Measurements from ENCODE around the gene THSD1.
A peak's percentile ranks its signal among the peaks of the same experiment; 100 is the strongest.
"Not testable (repeated sequence)": the region's sequence is repeated elsewhere in the genome, so short reads cannot be mapped to it uniquely, and the experiment has no call there.

Gene THSD1

GRCh38 chr13:52374389-52374788 lies 31.6 kb downstream of the THSD1 start:
- H3K27ac Mint-ChIP-seq = no peak overlapping the region
- H3K27me3 Mint-ChIP-seq (ENCODE audit: low read depth) = no peaks in the 10 kb centered on the region
- no peaks in the 10 kb centered on the region for H3K36me3 Mint-ChIP-seq (ENCODE audit: low read depth)
- peaks cover 10% of the 10 kb centered on the region for H3K4me1 Mint-ChIP-seq
- H3K9me3 Mint-ChIP-seq = no peaks in the 10 kb centered on the region
- TF ChIP-seq CTCF (IDR thresholded peaks at IDR 0.05; ENCODE audit: unreplicated experiment in 3 of 3) = no peak
- H3K4me3 Mint-ChIP-seq = no peak overlapping the region

- not testable (repeated sequence) for H3K4me3 Mint-ChIP-seq; H3K27me3 Mint-ChIP-seq (ENCODE audit: low read depth)
These were observed 32.7 kb downstream of the THSD1 start for GRCh38 chr13:52373277-52373676.

GRCh38 chr13:52371736-52372247 lies 34.2 kb downstream of the THSD1 start:
- H3K4me1 Mint-ChIP-seq = peaks cover 10% of the 10 kb centered on the region
- TF ChIP-seq CTCF (IDR thresholded peaks at IDR 0.05; ENCODE audit: unreplicated experiment in 3 of 3) = no peak
- no peaks in the 10 kb centered on the region for H3K9me3 Mint-ChIP-seq
- no peak overlapping the region for H3K27ac Mint-ChIP-seq
- no peaks in the 10 kb centered on the region for H3K27me3 Mint-ChIP-seq (ENCODE audit: low read depth)
- no peak overlapping the region for H3K4me3 Mint-ChIP-seq
- no peaks in the 10 kb centered on the region for H3K36me3 Mint-ChIP-seq (ENCODE audit: low read depth)

More at GRCh38 chr13:52373277-52373676, 32.7 kb downstream of the THSD1 start:
- H3K36me3 Mint-ChIP-seq (ENCODE audit: low read depth); H3K27ac Mint-ChIP-seq; H3K9me3 Mint-ChIP-seq; H3K4me1 Mint-ChIP-seq: not testable (repeated sequence)

- Mint-ChIP-seq H3K36me3 (ENCODE audit: low read depth) (no peaks in the 10 kb centered on the region), H3K27me3 (ENCODE audit: low read depth) (peaks cover 3% of the 10 kb centered on the region), H3K9me3 (no peaks in the 10 kb centered on the region), H3K4me1 (peaks cover 12% of the 10 kb centered on the region), H3K27ac (peak overlapping the region in 1 of 3 experiments; percentile 2), H3K4me3 (no peak overlapping the region)
- no peak for TF ChIP-seq CTCF (IDR thresholded peaks at IDR 0.05; ENCODE audit: unreplicated experiment in 3 of 3)
These were observed 39.7 kb downstream of the THSD1 start for GRCh38 chr13:52366291-52366690.

- H3K27me3 Mint-ChIP-seq (ENCODE audit: low read depth) = not testable (repeated sequence)
- Mint-ChIP-seq H3K27ac (peak overlapping the region in 1 of 3 experiments; percentile 55), H3K4me1 (peaks cover 29% of the 10 kb centered on the region)
These were observed 43.6 kb downstream of the THSD1 start for GRCh38 chr13:52362169-52362887.

GRCh38 chr13:52361225-52361624 lies 44.7 kb downstream of the THSD1 start:
- Mint-ChIP-seq H3K4me1 (peaks cover 24% of the 10 kb centered on the region), H3K36me3 (ENCODE audit: low read depth) (no peaks in the 10 kb centered on the region), H3K4me3 (no peak overlapping the region), H3K27ac (no peak overlapping the region), H3K27me3 (ENCODE audit: low read depth) (peaks cover 3% of the 10 kb centered on the region), H3K9me3 (no peaks in the 10 kb centered on the region)
- TF ChIP-seq CTCF (IDR thresholded peaks at IDR 0.05; ENCODE audit: unreplicated experiment in 3 of 3) = no peak

More at GRCh38 chr13:52362169-52362887, 43.6 kb downstream of the THSD1 start:
- not testable (repeated sequence) for H3K9me3 Mint-ChIP-seq; H3K36me3 Mint-ChIP-seq (ENCODE audit: low read depth); H3K4me3 Mint-ChIP-seq

GRCh38 chr13:52359534-52359933 lies 46.4 kb downstream of the THSD1 start:
- peaks cover 2% of the 10 kb centered on the region for H3K27me3 Mint-ChIP-seq (ENCODE audit: low read depth)
- TF ChIP-seq CTCF (IDR thresholded peaks at IDR 0.05; ENCODE audit: unreplicated experiment in 3 of 3) = no peak

More at GRCh38 chr13:52359534-52359933, 46.4 kb downstream of the THSD1 start:
- Mint-ChIP-seq H3K4me3 (no peak overlapping the region), H3K4me1 (peaks cover 17% of the 10 kb centered on the region), H3K9me3 (no peaks in the 10 kb centered on the region), H3K36me3 (ENCODE audit: low read depth) (no peaks in the 10 kb centered on the region), H3K27ac (peak overlapping the region; percentile 56 to 82 (median 60))
